Tibial artery (tissue), 4 donors: ENCODE results near the gene TRAPPC2.
"Not testable (repeated sequence)": the region's sequence is repeated elsewhere in the genome, so short reads cannot be mapped to it uniquely, and the experiment has no call there.

Experiments
- DNase-seq, 2 donors: peaks; one replicate each; pipeline ENCODE4 v3.0.0-alpha.2; 2019
- H3K27ac ChIP-seq, 2 donors: fragments of 200-600 bp; sonication (generic) in 1 of 2; 1 replicate in 1 of 2; 2 replicates in 1 of 2; pipeline ENCODE4 v1.5.1; 2018 to 2019; ENCODE audit warnings: mild to moderate bottlenecking in 1 of 2
- H3K27me3 ChIP-seq, 2 donors: fragments of 200-600 bp; sonication (generic) in 1 of 2; one replicate each; pipeline versions ENCODE4 v1.5.1 to v1.6.0; 2016 to 2019
- H3K36me3 ChIP-seq, 3 donors: fragments of 200-600 bp; sonication (generic) in 2 of 3; one replicate each; pipeline ENCODE4 v1.5.1; 2016 to 2019; ENCODE audit warnings: mild to moderate bottlenecking in 2 of 3
- H3K4me1 ChIP-seq, 4 donors: fragments of 200-600 bp; sonication (generic) in 2 of 4; 1 replicate in 3 of 4; 2 replicates in 1 of 4; pipeline ENCODE4 v1.5.1; 2016 to 2019
- H3K4me3 ChIP-seq, 2 donors: fragments of 200-600 bp; sonication (generic) in 1 of 2; 1 replicate in 1 of 2; 2 replicates in 1 of 2; pipeline ENCODE4 v1.5.1; 2018 to 2019; ENCODE audit warnings: mild to moderate bottlenecking in 2 of 2
- H3K9me3 ChIP-seq, 3 donors: fragments of 200-600 bp; sonication (generic) in 1 of 3; one replicate each; pipeline ENCODE4 v1.5.1; 2016 to 2019
- intact Hi-C: fragments of 100-400 bp; cut with DNase I; formaldehyde crosslinking; loops from one replicate; pipeline ENCODE4 v1.15.0; 2023; ENCODE audit warnings: low total_unique reads
- TF ChIP-seq, protein P1 (sequence below), 2 experiments: fragments of 200-600 bp in 1 of 2; fragments of 450-650 bp in 1 of 2; IDR thresholded peaks; one replicate each; pipeline ENCODE4 v1.5.1; 2017 to 2019; ENCODE audit warnings: antibody characterized with exemption in 2 of 2, mild to moderate bottlenecking in 1 of 2, moderate library complexity in 1 of 2

TRAPPC2 gene

DNA sequence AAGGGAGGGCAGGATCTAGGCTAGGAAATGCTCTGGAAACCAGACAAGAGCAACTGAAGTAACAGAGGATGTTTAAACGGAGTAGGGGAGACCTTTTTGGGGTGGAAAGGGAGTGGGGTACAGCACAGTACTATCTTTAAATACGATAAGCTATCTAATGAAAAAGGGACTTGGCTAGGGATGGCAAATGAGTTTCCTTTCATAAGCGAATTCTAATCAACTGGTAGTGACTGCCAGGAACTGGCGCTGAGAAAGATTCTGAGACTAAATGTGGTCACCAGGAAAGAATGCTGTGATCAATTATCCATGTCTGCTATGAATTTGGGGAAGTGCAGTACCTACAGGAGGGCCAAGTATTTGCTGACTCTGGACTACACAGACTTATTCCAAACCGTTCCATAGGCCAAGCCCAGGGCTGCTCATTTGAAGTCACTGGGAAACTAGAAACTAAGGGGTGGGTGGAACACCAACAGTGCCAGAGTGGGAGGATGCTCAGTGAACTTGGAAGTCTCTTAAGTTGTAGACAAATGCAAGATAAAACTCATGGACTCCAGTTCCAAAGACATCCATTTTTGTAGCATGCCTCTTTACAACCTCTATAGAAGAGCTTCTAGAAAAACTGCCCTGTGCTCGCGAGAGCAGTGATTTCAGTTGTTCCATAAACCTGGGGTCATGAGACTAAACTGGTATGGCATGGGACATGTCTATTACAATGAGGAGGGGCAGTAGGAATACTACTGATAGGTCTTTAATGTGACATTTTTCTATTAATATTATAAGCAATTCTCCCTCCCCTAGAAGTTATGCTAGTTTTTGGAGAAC lies 2.0 kb downstream of the TRAPPC2 start:
- H3K27me3 ChIP-seq = no peaks in the 10 kb centered on the region
- no peaks in the 10 kb centered on the region for H3K9me3 ChIP-seq
- no peaks in the 10 kb centered on the region for H3K36me3 ChIP-seq
- intact Hi-C loops = loop anchor here (10.0 kb wide), 1 partner anchor 228 kb away; no protein-coding TSS in a partner anchor
- peaks cover 0 to 12% (median 3%) of the 10 kb centered on the region in 4 donors for H3K4me1 ChIP-seq
- H3K27ac ChIP-seq = peak overlapping the region; percentile 37 to 91
- TF ChIP-seq, protein P1, sequence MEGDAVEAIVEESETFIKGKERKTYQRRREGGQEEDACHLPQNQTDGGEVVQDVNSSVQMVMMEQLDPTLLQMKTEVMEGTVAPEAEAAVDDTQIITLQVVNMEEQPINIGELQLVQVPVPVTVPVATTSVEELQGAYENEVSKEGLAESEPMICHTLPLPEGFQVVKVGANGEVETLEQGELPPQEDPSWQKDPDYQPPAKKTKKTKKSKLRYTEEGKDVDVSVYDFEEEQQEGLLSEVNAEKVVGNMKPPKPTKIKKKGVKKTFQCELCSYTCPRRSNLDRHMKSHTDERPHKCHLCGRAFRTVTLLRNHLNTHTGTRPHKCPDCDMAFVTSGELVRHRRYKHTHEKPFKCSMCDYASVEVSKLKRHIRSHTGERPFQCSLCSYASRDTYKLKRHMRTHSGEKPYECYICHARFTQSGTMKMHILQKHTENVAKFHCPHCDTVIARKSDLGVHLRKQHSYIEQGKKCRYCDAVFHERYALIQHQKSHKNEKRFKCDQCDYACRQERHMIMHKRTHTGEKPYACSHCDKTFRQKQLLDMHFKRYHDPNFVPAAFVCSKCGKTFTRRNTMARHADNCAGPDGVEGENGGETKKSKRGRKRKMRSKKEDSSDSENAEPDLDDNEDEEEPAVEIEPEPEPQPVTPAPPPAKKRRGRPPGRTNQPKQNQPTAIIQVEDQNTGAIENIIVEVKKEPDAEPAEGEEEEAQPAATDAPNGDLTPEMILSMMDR (IDR thresholded peaks at IDR 0.05) = no peak
- H3K4me3 ChIP-seq = no peak overlapping the region
- DNase-seq = no peak

DNA sequence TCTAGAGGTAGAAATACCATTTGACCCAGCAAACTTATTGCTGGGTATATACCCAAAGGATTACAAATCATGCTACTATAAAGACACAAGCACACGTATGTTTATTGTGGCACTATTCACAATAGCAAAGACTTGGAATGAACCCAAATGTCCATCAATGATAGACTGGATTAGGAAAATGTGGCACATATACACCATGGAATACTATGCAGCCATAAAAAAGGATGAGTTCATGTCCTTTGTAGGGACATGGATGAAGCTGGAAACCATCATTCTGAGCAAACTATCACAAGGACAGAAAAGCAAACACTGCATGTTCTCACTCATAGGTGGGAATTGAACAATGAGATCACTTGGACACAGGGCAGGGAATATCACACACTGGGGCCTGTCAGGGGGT lies 3.9 kb downstream of the TRAPPC2 start:
- H3K4me3 ChIP-seq, H3K36me3 ChIP-seq, DNase-seq, H3K9me3 ChIP-seq, H3K27me3 ChIP-seq, H3K27ac ChIP-seq, H3K4me1 ChIP-seq: not testable (repeated sequence)
- intact Hi-C loops = loop anchor here (10.0 kb wide), 1 partner anchor 226 kb away; no protein-coding TSS in a partner anchor

DNA sequence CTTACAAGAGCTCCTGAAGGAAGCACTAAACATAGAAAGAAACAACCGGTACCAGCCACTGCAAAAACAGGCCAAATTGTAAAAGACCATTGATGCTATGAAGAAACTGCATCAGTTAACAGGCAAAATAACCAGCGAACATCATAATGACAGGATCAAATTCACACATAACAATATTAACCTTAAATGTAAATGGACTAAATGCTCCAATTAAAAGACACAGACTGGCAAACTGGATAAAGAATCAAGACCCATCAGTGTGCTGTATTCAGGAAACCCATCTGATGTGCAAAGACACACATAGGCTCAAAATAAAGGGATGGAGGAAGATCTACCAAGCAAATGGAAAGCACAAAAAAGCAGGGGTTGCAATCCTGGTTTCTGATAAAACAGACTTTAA lies 7.8 kb downstream of the TRAPPC2 start:
- H3K4me1 ChIP-seq, intact Hi-C loops, H3K27ac ChIP-seq, H3K27me3 ChIP-seq, H3K36me3 ChIP-seq, DNase-seq, H3K4me3 ChIP-seq, H3K9me3 ChIP-seq: not testable (repeated sequence)

DNA sequence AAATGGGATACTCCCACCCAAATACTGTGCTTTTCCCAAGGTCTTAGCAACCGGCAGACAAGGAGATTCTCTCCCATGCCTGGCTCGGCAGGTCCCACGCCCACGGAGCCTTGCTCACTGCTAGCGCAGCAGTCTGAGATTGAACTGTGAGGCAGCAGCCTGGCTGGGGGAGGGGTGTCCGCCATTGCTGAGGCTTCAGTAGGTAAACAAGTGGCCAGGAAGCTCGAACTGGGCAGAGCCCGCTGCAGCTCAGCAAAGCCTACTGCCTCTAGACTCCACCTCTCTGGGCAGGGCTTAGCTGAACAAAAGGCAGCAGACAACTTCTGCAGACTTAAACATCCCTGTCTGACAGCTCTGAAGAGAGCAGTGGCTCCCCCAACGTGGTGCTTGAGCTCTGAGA lies 9.5 kb downstream of the TRAPPC2 start:
- H3K27me3 ChIP-seq, H3K27ac ChIP-seq, DNase-seq, H3K9me3 ChIP-seq, H3K4me1 ChIP-seq, H3K36me3 ChIP-seq, H3K4me3 ChIP-seq, intact Hi-C loops: not testable (repeated sequence)

DNA sequence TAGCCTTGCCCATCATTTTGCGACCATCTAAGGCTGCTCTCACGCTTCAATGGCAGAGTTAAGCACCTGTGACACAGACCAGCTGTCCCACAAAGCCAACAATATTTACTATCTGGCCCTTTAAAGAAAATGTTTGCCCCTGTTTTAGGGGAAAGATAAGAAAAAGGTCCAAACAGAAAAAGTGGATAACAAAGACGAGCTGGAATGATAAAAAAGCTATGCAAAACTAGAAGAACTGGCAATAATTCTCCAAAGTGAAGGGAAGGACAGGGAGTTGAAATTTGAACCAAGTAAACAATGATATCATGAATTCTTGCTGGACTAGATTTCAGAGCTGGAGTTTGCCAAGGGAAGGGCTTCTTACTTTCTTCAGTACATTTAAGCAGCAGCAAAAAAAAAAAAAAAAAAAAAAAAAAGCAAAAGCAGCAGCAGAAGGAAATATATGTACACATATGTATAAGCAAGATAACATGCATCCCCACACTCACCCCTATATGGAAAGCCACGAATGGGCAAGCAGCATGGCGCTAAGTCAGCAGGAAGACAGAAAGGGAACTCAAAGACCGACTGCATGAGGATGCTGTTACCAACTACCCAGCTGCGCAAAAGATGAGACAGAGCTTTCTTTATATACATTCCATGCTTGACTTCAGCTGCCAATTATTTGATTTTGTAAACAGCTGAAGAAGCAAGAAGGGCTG lies 12.5 kb downstream of the TRAPPC2 start:
- Histone ChIP-seq H3K27ac (no peak overlapping the region), H3K4me3 (no peak overlapping the region), H3K27me3 (no peaks in the 10 kb centered on the region), H3K36me3 (peaks cover 0 to 7% (median 0%) of the 10 kb centered on the region in 3 donors), H3K9me3 (no peaks in the 10 kb centered on the region), H3K4me1 (peaks cover 0 to 15% (median 5%) of the 10 kb centered on the region in 4 donors)
- no peak for DNase-seq
- TF ChIP-seq, protein P1 (IDR thresholded peaks at IDR 0.05) = no peak
- intact Hi-C loops = no loop called here

DNA sequence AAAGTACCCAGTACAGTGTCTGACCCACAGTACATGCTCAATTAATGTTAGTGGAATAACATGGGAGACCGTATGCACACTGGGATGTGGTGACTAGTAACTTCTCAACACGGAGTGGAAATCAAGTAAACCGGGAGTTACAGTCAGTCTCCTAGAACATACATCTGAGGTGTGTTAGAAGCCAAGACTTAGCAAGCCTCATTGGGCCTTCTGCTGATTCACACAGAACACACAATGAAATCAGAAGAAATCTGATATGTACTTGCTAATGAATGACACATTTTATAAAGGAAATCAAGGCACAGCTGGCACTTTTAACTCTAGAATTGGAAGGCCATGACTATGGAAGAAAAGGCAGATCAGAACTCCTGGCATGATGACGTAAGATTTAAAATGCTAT lies 13.0 kb downstream of the TRAPPC2 start:
- Histone ChIP-seq H3K36me3 (peaks cover 0 to 7% (median under 1%) of the 10 kb centered on the region in 3 donors), H3K27ac (no peak overlapping the region), H3K9me3 (no peaks in the 10 kb centered on the region), H3K4me3 (no peak overlapping the region), H3K4me1 (peaks cover 0 to 15% (median 5%) of the 10 kb centered on the region in 4 donors), H3K27me3 (no peaks in the 10 kb centered on the region)
- TF ChIP-seq, protein P1 (IDR thresholded peaks at IDR 0.05) = no peak
- DNase-seq = no peak
- intact Hi-C loops = no loop called here
